NCI-H446 (cell line): ENCODE data around the gene PAQR4.

ENCODE experiments used
- DNase-seq, 2 experiments: peaks; one replicate each; lab custom pipeline; 2025; lab: John Stamatoyannopoulos, UW

PAQR4 gene

GRCh38 chr16:2964475-2965336, 4.4 kb upstream of the PAQR4 start:
- peak; percentile 60 to 87 for DNase-seq

- DNase-seq, result no peak
Measured at GRCh38 chr16:2966043-2966807, 2.9 kb upstream of the PAQR4 start.

- DNase-seq, result no peak
Measured at GRCh38 chr16:2966808-2967191, 2.3 kb upstream of the PAQR4 start.

- DNase-seq, result no peak
Measured at GRCh38 chr16:2967211-2967631, 1.9 kb upstream of the PAQR4 start.

GRCh38 chr16:2967721-2968161, 1.4 kb upstream of the PAQR4 start:
- no peak for DNase-seq

GRCh38 chr16:2968368-2968737, 795 bp upstream of the PAQR4 start:
- no peak for DNase-seq

GRCh38 chr16:2969545-2970521, 685 bp downstream of the PAQR4 start:
- DNase-seq, result peak; percentile 12 to 40

GRCh38 chr16:2970563-2970962, 1.4 kb downstream of the PAQR4 start:
- no peak for DNase-seq

GRCh38 chr16:2971134-2971984, 2.2 kb downstream of the PAQR4 start:
- no peak for DNase-seq

- no peak for DNase-seq
Measured at GRCh38 chr16:2971985-2972784, 3.0 kb downstream of the PAQR4 start.

- DNase-seq, result peak in 1 of 2 experiments; percentile 40
Measured at GRCh38 chr16:2973093-2973492, 3.9 kb downstream of the PAQR4 start.

GRCh38 chr16:2973605-2974318, 4.6 kb downstream of the PAQR4 start:
- peak in 1 of 2 experiments; percentile 30 for DNase-seq

- DNase-seq, result no peak
Measured at GRCh38 chr16:2974319-2975056, 5.3 kb downstream of the PAQR4 start.

- no peak for DNase-seq
Measured at GRCh38 chr16:2975161-2975795, 6.1 kb downstream of the PAQR4 start.

- peak in 1 of 2 experiments; percentile 22 for DNase-seq
Measured at GRCh38 chr16:2976201-2976600, 7.1 kb downstream of the PAQR4 start.

- DNase-seq, result no peak
Measured at GRCh38 chr16:2976673-2977072, 7.5 kb downstream of the PAQR4 start.

- peak in 1 of 2 experiments; percentile 51 for DNase-seq
Measured at GRCh38 chr16:2977440-2977839, 8.3 kb downstream of the PAQR4 start.

- no peak for DNase-seq
Measured at GRCh38 chr16:2979669-2980226, 10.6 kb downstream of the PAQR4 start.
